Activated T-helper 1 cell treated with Interleukin-2 at 50 U/mL for 16 hours (primary cell): ENCODE data around the gene XYLT1.

ENCODE experiments used
- DNase-seq: peaks from one replicate; pipeline ENCODE4 v3.0.0-alpha.2; 2020; ENCODE audit warnings: low read depth

The XYLT1 gene

GRCh38 chr16:17403156-17403809 lies 67.5 kb downstream of the XYLT1 start:
- DNase-seq = no peak

GRCh38 chr16:17397499-17397891 lies 73.3 kb downstream of the XYLT1 start:
- no peak for DNase-seq

- peak; percentile 8 for DNase-seq
Measured at GRCh38 chr16:17396762-17397498, 73.8 kb downstream of the XYLT1 start.

- DNase-seq = no peak
Measured at GRCh38 chr16:17395849-17396480, 74.8 kb downstream of the XYLT1 start.

- no peak for DNase-seq
Measured at GRCh38 chr16:17392857-17393692, 77.7 kb downstream of the XYLT1 start.

- no peak for DNase-seq
Measured at GRCh38 chr16:17392127-17392856, 78.5 kb downstream of the XYLT1 start.

DNA sequence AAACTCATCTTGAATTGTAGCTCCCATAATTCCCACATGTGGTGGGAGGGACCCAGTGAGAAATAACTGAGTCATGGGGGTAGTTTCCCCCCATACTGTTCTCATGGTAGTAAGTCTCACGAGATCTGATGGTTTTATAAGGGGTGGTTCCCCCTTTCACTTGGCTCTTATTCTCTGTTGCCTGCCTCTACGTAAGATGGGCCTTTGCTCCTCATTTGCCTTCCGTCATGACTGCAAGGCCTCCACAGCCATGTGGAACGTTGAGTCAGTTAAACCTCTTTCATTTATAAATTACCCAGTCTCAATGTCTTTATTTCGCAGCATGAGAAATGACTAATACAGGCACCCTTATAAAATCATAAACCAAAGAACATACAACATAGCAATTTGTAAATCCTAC lies 79.0 kb downstream of the XYLT1 start:
- no peak for DNase-seq

- DNase-seq = no peak
Measured at GRCh38 chr16:17389384-17389783, 81.4 kb downstream of the XYLT1 start.

DNA sequence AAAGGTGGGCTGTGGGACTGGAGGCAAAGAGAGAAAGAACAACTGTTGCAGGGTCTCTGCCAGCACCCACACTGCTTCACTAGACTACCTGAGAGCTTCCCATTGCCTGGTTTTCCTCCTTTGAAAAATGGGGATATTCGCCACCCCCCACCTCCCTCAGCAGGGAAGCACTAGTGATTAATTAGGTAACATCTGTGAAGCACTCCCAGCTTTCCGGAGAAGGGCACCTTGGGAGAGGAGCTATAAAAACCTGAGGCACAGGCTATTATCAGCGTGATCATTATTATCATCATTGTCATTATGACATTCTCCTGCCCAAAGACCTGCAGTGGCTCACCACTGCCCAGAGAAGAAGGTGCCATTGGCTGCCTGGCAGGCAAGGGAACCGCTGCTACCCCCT lies 83.5 kb downstream of the XYLT1 start:
- no peak for DNase-seq

DNA sequence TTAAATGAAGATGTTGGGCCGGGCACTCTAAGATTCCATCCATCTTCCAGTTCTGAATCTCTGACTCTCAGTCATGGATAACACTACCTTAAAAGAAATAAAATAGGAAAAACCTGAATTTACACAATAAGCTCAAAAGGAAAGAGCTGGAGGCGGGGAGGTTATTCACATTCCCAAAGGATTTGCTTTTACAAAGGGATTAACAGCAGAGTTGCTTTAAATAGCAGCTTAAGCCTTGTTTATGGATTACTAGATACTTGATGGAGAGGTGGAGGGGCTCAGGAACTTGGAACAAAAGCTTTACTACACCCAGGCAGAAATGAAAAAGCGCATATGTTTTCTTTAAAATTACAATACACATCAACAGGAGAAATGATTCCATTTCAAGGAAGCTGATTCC lies 84.5 kb downstream of the XYLT1 start:
- no peak for DNase-seq

DNA sequence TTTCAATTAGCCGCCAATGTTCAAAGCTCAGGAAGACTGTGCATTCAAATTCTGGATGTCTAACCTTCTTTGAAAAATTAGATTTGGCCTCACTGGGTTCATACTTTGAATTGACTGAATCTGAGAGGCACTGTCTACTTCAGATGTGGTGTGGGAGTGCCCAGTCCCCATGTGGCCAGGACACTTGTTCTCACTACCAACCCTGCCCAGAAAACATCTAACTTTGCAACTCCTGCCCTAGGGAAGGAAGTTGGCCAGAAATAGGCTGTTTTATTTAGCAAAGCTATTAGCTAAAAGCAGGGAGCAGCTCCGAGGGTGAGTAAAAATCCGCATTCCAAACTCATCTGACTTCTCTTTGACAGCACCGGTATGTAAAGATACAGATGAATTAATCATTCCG lies 86.3 kb downstream of the XYLT1 start:
- no peak for DNase-seq

- no peak for DNase-seq
Measured at GRCh38 chr16:17382949-17383863, 87.6 kb downstream of the XYLT1 start.

DNA sequence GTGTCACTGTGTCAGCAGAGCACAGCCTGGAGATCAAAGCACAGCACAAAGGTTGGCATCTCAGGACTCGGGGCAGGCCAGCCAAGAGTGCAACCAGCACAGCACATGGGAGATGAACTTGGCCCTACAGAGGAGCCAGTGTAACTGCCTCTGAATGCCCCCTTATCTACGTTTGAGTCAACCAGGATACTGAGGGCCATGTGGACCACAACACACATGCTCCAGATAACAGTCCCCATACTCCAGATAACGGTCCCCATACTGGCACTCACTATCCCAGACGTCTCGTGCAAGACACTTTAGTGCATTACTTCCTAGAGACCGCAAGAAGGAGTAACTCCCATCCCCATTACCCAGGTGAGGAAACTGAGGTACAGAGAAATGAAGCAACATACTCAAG lies 88.2 kb downstream of the XYLT1 start:
- no peak for DNase-seq

DNA sequence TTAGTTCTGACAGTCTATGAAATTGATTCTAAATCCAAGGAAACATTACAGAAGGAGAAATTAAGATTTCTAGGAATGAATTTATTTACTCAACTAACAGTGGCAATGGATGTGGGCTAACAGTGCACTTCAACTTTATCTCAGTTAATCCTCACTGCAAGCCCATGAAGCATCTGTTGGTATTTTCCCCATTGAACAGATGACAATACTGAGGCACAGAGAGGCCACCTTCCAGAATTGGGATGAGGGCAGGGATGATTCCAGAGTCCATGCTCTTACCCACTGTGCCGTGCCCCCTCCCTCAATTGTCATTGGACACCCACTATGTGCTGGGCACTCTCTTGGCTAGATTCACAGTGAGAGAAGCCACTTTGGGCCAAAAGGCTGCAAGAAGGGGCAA lies 89.0 kb downstream of the XYLT1 start:
- DNase-seq = no peak

DNA sequence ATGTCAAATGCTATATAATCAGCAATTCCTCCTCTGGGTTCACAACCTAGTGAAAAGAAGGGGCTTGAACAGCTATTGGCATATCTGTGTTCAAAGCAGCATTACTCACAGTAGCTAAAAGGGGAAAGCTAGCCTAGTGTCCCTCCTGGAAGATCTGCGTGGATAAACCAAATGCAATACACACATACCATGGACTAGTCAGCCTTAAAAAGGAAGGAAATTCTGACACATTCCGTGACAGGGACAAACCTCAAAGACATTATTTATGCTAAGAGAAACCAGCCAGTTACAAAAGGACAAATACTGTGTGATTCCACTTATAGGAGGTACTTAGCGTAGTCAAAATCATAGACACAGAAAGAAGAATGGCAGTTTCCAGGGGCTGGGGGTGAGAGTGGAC lies 90.1 kb downstream of the XYLT1 start:
- no peak for DNase-seq

GRCh38 chr16:17379121-17379571 lies 91.6 kb downstream of the XYLT1 start:
- no peak for DNase-seq

DNA sequence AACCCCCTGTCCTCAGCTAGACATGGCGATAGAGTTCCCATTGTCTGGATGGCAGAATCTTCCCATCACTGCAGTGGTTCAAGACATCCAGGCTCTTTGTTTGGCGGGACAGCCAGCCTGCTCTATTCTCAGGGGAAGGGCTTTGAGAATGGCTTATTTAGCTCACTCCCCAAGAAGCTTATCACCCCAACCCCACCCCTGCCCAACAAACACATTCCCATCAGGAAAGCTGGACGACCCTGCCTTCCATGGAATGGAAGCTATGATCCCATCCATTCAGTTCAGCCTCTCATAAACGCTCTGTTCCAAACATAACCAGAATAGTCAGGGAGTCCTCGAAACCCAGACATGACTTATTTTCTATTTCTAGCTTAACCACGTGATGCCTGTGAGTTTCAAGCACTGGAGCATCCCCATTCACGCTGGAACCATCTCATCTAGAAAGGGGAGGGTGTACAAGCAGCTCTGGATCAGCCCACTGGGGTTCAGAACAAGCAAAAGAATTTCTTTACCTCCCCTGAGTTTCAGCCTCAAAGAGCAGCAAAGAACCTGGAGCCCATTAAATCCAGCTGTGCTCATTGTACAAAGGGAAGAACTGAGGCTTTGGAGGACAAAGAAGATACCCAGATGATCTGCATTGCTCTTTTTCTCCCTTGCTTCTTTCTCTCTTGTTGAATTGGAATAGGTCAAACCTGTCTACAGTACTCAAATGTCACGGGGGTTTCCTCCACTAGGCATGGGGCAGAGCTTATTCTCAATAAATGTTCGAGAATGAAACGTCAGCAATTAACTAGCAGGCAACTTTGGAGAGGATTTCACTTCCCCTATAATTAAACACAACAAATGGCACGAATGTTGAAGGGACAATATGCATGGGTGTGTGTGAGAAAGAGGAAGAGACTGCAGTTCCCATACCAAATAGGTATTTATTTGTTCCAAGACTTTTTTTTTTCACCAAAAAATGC lies 93.1 kb downstream of the XYLT1 start:
- DNase-seq = no peak

GRCh38 chr16:17375461-17376304 lies 95.1 kb downstream of the XYLT1 start:
- no peak for DNase-seq
